ENCODE results near the gene KCNK7. TPM values are rescaled to one million over a fixed set of nuclear protein-coding genes. Genes with fewer than 3 reads are reported as not detected.

Gene KCNK7
- total RNA-seq, 1 experiment from 2014 or later: 1.8 TPM

GRCh38 chr11:65609229-65609628 is 13.6 kb upstream of the KCNK7 start:
- no peak overlapping the region for H3T11ph ChIP-seq (ENCODE audit: low read length)
- DNase-seq: no peak
- H3K27ac ChIP-seq (ENCODE audit: insufficient read length, low read depth, low read length): no peak overlapping the region
- H3K14ac ChIP-seq (ENCODE audit: insufficient read depth, low read length): no peak overlapping the region
- no peaks in the 10 kb centered on the region for H3K9me3 Mint-ChIP-seq
- H3K4me2 ChIP-seq (ENCODE audit: insufficient read depth, insufficient read length, low read length): no peak overlapping the region
- H3K56ac ChIP-seq (ENCODE audit: insufficient read length, low read depth, low read length): no peak overlapping the region
- WGBS (ENCODE audit: extremely low coverage, insufficient read length, low lambda C conversion rate): no CpG with 5 or more reads among the region's 3 CpGs
- no peak overlapping the region for H3K9ac ChIP-seq (ENCODE audit: extremely low read depth, insufficient read length, low read length)
- no peak overlapping the region for H3K4ac ChIP-seq (ENCODE audit: low read depth, low read length)
- H3K4me1 ChIP-seq (ENCODE audit: insufficient read depth, low read length): no peaks in the 10 kb centered on the region; the same call in 1 of the 2 replicates
- H2BK20ac ChIP-seq (ENCODE audit: low read depth, low read length, poor library complexity, severe bottlenecking): no peak overlapping the region
- H2BK12ac ChIP-seq (ENCODE audit: insufficient read length, low read depth, low read length): no peak overlapping the region
- H3K23ac ChIP-seq (ENCODE audit: insufficient read length, low read depth, low read length): no peak overlapping the region
- H3K9me3 ChIP-seq (ENCODE audit: control insufficient read depth, low read depth, low read length): no peaks in the 10 kb centered on the region
- peaks cover 10 to 50% (median 49%) of the 10 kb centered on the region in 3 experiments; a peak in 6 of 7 replicates for H3K36me3 Mint-ChIP-seq (ENCODE audit: insufficient read depth in 1 of 3, low read depth in 3 of 3)
- H2AK5ac ChIP-seq (ENCODE audit: insufficient read length, low read length): no peak overlapping the region
- no peak overlapping the region for H4K5ac ChIP-seq (ENCODE audit: insufficient read length, low read depth, low read length)
- no peaks in the 10 kb centered on the region for H4K20me1 ChIP-seq (ENCODE audit: control insufficient read depth, insufficient read depth, insufficient read length)
- H4K8ac ChIP-seq (replicated peaks; ENCODE audit: insufficient read length, low read depth, low read length): no peak overlapping the region
- no peak overlapping the region for H2BK120ac ChIP-seq (ENCODE audit: low read depth, low read length, poor library complexity, severe bottlenecking)
- H3K4me1 Mint-ChIP-seq: peaks cover 16 to 33% of the 10 kb centered on the region in 2 experiments
- no peaks in the 10 kb centered on the region; the same call in 1 of the 2 replicates for H3K79me2 ChIP-seq (ENCODE audit: insufficient read depth, low read length)
- no peak overlapping the region for H4K91ac ChIP-seq (ENCODE audit: insufficient read length, low read depth, low read length)
- H3K27ac Mint-ChIP-seq: no peak overlapping the region
- H3K79me1 ChIP-seq (ENCODE audit: insufficient read depth, low read depth, low read length, poor library complexity, severe bottlenecking): peaks cover 3% of the 10 kb centered on the region
- no peaks in the 10 kb centered on the region for H3K27me3 ChIP-seq (ENCODE audit: insufficient read depth, low read length)
- TF ChIP-seq, protein P1, sequence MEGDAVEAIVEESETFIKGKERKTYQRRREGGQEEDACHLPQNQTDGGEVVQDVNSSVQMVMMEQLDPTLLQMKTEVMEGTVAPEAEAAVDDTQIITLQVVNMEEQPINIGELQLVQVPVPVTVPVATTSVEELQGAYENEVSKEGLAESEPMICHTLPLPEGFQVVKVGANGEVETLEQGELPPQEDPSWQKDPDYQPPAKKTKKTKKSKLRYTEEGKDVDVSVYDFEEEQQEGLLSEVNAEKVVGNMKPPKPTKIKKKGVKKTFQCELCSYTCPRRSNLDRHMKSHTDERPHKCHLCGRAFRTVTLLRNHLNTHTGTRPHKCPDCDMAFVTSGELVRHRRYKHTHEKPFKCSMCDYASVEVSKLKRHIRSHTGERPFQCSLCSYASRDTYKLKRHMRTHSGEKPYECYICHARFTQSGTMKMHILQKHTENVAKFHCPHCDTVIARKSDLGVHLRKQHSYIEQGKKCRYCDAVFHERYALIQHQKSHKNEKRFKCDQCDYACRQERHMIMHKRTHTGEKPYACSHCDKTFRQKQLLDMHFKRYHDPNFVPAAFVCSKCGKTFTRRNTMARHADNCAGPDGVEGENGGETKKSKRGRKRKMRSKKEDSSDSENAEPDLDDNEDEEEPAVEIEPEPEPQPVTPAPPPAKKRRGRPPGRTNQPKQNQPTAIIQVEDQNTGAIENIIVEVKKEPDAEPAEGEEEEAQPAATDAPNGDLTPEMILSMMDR (conservative IDR thresholded peaks at IDR 0.05): no peak
- no peak overlapping the region for H3K4me3 Mint-ChIP-seq
- no peak overlapping the region for H3K18ac ChIP-seq (ENCODE audit: insufficient read length, low read depth, low read length)
- H3K23me2 ChIP-seq (ENCODE audit: insufficient read length, low read depth, low read length, poor library complexity, severe bottlenecking): peaks cover 13% of the 10 kb centered on the region
- no peak overlapping the region for H2BK5ac ChIP-seq (ENCODE audit: insufficient read length, low read length)
- no peak overlapping the region for H2AFZ ChIP-seq (ENCODE audit: low read length)
- no peaks in the 10 kb centered on the region; the same call in 1 of the 2 replicates for H3K27me3 Mint-ChIP-seq (ENCODE audit: low read depth)
- H2BK15ac ChIP-seq (ENCODE audit: low read depth, low read length): no peak overlapping the region
